Esophagus squamous epithelium (tissue), 5 donors: ENCODE results near the gene SRPK3. TPM values are rescaled to one million over a fixed set of nuclear protein-coding genes. Genes with fewer than 3 reads are reported as not detected.

ENCODE experiments used
- DNase-seq: peaks from one replicate; lab custom pipeline; 2025; lab: John Stamatoyannopoulos, UW
- H3K27ac ChIP-seq, 4 donors: fragments of 200-600 bp; sonication (generic); one replicate each; pipeline ENCODE4 v1.5.1; 2016 to 2019; ENCODE audit warnings: mild to moderate bottlenecking in 1 of 4
- H3K27me3 ChIP-seq, 4 donors: fragments of 200-600 bp; sonication (generic); 1 replicate in 3 of 4; 2 replicates in 1 of 4; pipeline versions ENCODE4 v1.5.1 to v1.6.0; 2017 to 2021; ENCODE audit warnings: antibody characterized with exemption in 1 of 4
- H3K36me3 ChIP-seq, 3 donors: fragments of 200-600 bp; sonication (generic); one replicate each; pipeline ENCODE4 v1.5.1; 2016 to 2019
- H3K4me1 ChIP-seq, 3 donors: fragments of 200-600 bp; sonication (generic); one replicate each; pipeline ENCODE4 v1.5.1; 2017 to 2019
- H3K4me3 ChIP-seq, 4 donors: fragments of 200-600 bp; sonication (generic); 1 replicate in 3 of 4; 2 replicates in 1 of 4; pipeline ENCODE4 v1.5.1; 2016 to 2019; ENCODE audit warnings: mild to moderate bottlenecking in 2 of 4, moderate library complexity in 1 of 4
- H3K9me3 ChIP-seq, 3 donors: fragments of 200-600 bp; sonication (generic); one replicate each; pipeline ENCODE4 v1.5.1; 2016 to 2019
- CTCF ChIP-seq, 6 experiments: fragments of 450-650 bp in 4 of 6; fragments of 200-600 bp in 2 of 6; sonication (generic) in 2 of 6; IDR thresholded peaks; one replicate each; pipeline ENCODE4 v1.5.1; 2016 to 2019; ENCODE audit warnings: antibody characterized with exemption in 6 of 6, mild to moderate bottlenecking in 4 of 6, moderate library complexity in 4 of 6
- POLR2A ChIP-seq, 4 donors: fragments of 450-650 bp; IDR thresholded peaks; one replicate each; pipeline ENCODE4 v1.6.1; 2017; ENCODE audit warnings: antibody characterized with exemption in 4 of 4, mild to moderate bottlenecking in 4 of 4, moderate library complexity in 3 of 4
- WGBS, 2 donors: methylation state at CpG; one replicate each; pipeline ENCODE4 v1.1.5; 2018; 5-methylcytosine and 5-hydroxymethylcytosine counted together
- intact Hi-C: fragments of 100-400 bp; cut with DNase I; formaldehyde crosslinking; loops from one replicate; pipeline ENCODE4 v1.15.0; 2022
- total RNA-seq, 4 donors: library from RNA; depleted of rRNA; stranded (reverse); fragments of >200 nt; gene quantifications; one replicate each; pipeline ENCODE4 v1.1.0, GENCODE V29; 2016
- donor health status: DM: yes; HTN: yes; CAD: no.

SRPK3 gene
- total RNA-seq, 4 donors from 2014 or later: 0.09 to 0.38 (median 0.15) TPM; not detected in 1

- Histone ChIP-seq H3K4me3 (no peak overlapping the region), H3K36me3 (peaks cover 0 to 35% (median 5%) of the 10 kb centered on the region in 3 donors), H3K27me3 (no peaks in the 10 kb centered on the region), H3K9me3 (no peaks in the 10 kb centered on the region), H3K4me1 (peaks cover 2 to 18% (median 5%) of the 10 kb centered on the region in 3 donors), H3K27ac (no peak overlapping the region)
- 66% methylated on average over 7 of the region's 7 CpGs; no CpG with 5 or more reads in 1 of the 2 donors for WGBS, 2 donors
- DNase-seq: no peak
- intact Hi-C loops: no loop called here
- TF ChIP-seq CTCF (IDR thresholded peaks at IDR 0.05): no peak
- TF ChIP-seq POLR2A (IDR thresholded peaks at IDR 0.05): no peak
Measured at GRCh38 chrX:153800746-153801145, 19.9 kb downstream of the SRPK3 start.

- no peak for DNase-seq
- intact Hi-C loops: no loop called here
- Histone ChIP-seq H3K27me3 (no peaks in the 10 kb centered on the region), H3K27ac (no peak overlapping the region), H3K4me1 (peaks cover 0 to 18% (median 0%) of the 10 kb centered on the region in 3 donors), H3K36me3 (peaks cover 0 to 26% (median 5%) of the 10 kb centered on the region in 3 donors), H3K4me3 (no peak overlapping the region), H3K9me3 (no peaks in the 10 kb centered on the region)
- WGBS, 2 donors: 80% methylated on average over 2 of the region's 8 CpGs; no CpG with 5 or more reads in 1 of the 2 donors
- TF ChIP-seq CTCF (IDR thresholded peaks at IDR 0.05): no peak
- no peak for TF ChIP-seq POLR2A (IDR thresholded peaks at IDR 0.05)
Measured at GRCh38 chrX:153801669-153802068, 20.8 kb downstream of the SRPK3 start.

- peaks cover 0 to 17% (median 2%) of the 10 kb centered on the region in 3 donors for H3K36me3 ChIP-seq
- 45 to 77% methylated on average over 8 to 14 of the region's 14 CpGs for WGBS, 2 donors
- no peak for DNase-seq
Measured at GRCh38 chrX:153802513-153803045, 21.7 kb downstream of the SRPK3 start.

GRCh38 chrX:153803211-153804099 is 22.6 kb downstream of the SRPK3 start:
- TF ChIP-seq CTCF (IDR thresholded peaks at IDR 0.05) (no peak), POLR2A (IDR thresholded peaks at IDR 0.05) (no peak)
- 60 to 97% methylated on average over 1 to 32 of the region's 87 CpGs for WGBS, 2 donors
- intact Hi-C loops: no loop called here

More at GRCh38 chrX:153802513-153803045, 21.7 kb downstream of the SRPK3 start:
- no peak overlapping the region for H3K27ac ChIP-seq
- no peaks in the 10 kb centered on the region for H3K27me3 ChIP-seq
- H3K4me1 ChIP-seq: peaks cover 0 to 26% (median 3%) of the 10 kb centered on the region in 3 donors
- no peaks in the 10 kb centered on the region for H3K9me3 ChIP-seq
- no peak overlapping the region for H3K4me3 ChIP-seq
- intact Hi-C loops: no loop called here
- TF ChIP-seq POLR2A (IDR thresholded peaks at IDR 0.05) (no peak), CTCF (IDR thresholded peaks at IDR 0.05) (no peak)

More at GRCh38 chrX:153803211-153804099, 22.6 kb downstream of the SRPK3 start:
- no peaks in the 10 kb centered on the region for H3K27me3 ChIP-seq
- DNase-seq: no peak
- H3K36me3 ChIP-seq: peaks cover 0 to 9% (median 0%) of the 10 kb centered on the region in 3 donors
- H3K9me3 ChIP-seq: no peaks in the 10 kb centered on the region
- peaks cover 0 to 26% (median 3%) of the 10 kb centered on the region in 3 donors for H3K4me1 ChIP-seq
- H3K27ac ChIP-seq: no peak overlapping the region
- H3K4me3 ChIP-seq: no peak overlapping the region
